NK-92 (cell line): Measurements from ENCODE around the gene STRADB.
"Not testable (repeated sequence)": the region's sequence is repeated elsewhere in the genome, so short reads cannot be mapped to it uniquely, and the experiment has no call there.

Source experiments
- DNase-seq: peaks from one replicate; lab custom pipeline; 2025; ENCODE audit not compliant: unreplicated experiment; lab: John Stamatoyannopoulos, UW

Gene STRADB

GRCh38 chr2:201451292-201452057, at the start of gene STRADB, which contains the start of gene TRAK2:
TSS of gene STRADB (plus strand) at chr2:201451740. CDS start at chr2:201454841, 3,101 bp downstream.
TSS of gene TRAK2 (minus strand) at chr2:201451458. CDS start at chr2:201420507, 30,951 bp downstream.
- peak; percentile 79 for DNase-seq

DNA sequence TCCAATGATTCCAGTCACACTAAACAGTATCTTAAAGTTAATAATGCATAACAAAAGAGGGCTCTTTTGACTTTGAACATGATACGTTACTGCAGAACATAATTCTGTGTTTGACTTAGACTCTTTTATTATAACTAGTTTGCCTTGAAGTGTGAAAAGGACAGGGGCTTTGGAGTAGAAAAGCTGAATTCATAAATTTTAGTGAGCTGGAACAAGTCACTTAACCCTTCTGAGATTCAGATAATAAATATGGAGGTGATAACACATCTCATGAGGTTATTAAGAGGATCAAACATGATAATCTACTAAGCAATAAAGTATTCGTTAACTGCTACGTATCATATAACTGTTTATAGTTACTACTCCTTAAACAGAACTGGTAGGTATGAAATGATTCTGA, 49.7 kb upstream of the STRADB start:
- no peak for DNase-seq

GRCh38 chr2:201402651-201403562, 48.6 kb upstream of the STRADB start:
- no peak for DNase-seq

GRCh38 chr2:201403880-201404279, 47.7 kb upstream of the STRADB start:
- DNase-seq, result no peak

GRCh38 chr2:201404699-201405280, 46.8 kb upstream of the STRADB start:
- no peak for DNase-seq

DNA sequence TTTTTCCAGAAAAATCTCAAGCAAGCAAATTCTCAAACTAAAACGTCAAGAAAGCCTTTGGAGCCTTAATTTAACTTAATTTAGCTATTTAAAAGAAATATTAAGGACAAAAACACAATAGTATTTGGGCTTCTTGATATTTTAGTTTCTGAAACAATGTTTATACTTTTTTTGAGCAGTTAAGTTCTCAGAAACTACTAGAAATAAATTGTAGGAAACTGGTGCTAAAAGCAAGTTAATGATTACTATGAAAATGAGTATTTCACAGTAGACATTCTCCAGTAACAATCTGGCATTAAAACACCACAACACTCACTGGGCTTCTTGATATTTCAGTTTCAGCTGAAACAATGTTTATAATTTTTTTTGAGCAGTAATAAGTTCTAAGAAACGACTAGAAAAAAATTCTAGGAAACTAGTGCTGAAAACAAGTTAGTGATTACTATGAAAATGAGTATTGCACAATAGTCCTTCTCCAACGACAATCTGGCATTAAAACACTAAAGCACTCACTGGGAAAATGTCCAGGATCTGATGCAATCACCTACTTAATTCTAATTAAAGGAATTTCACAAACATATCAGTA, 45.4 kb upstream of the STRADB start:
- DNase-seq, result no peak

- DNase-seq, result no peak
These were observed 44.3 kb upstream of the STRADB start for GRCh38 chr2:201407265-201407664.

DNA sequence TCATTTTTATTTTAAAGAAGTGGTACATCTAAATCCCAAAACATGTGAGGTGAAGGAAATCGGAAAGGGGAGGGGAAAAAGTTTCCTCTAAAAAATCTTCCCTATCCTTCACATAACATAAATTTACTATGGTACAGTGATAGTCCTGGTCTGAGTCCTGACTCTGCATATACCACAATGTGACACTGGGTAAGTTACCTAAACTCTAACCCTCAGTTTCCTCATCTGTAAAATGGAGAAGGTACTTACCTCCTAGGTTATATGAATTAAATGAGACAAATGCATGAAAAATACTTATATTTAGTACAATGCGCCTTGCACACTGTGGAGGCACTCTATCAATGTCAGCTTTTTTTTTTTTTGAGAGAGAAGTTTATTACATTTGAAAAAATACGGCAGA, 42.6 kb upstream of the STRADB start:
- DNase-seq, result no peak

- no peak for DNase-seq
These were observed 40.1 kb upstream of the STRADB start for GRCh38 chr2:201411421-201411820.

DNA sequence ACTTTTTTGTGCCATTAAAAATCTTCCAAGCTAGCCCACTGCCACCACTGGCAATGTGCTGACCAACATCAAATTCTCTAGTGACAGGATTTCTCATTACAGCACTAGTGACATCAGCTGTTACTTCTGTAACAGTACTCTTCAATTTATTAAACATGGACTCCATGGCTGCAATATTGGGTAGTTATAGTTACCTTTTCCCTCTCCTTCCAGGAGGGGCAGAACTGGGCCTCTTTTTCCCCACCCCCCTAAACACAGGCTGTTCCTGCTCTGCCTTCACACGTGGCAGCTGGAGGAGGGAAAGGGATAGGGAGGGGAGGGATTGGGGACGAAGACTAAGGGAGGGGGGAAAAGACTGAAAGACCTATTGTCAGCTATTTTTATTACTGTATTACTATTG, 38.4 kb upstream of the STRADB start:
- no peak for DNase-seq

GRCh38 chr2:201413552-201413951, 38.0 kb upstream of the STRADB start:
- DNase-seq, result no peak

GRCh38 chr2:201414099-201415023, 37.2 kb upstream of the STRADB start:
- DNase-seq, result no peak

DNA sequence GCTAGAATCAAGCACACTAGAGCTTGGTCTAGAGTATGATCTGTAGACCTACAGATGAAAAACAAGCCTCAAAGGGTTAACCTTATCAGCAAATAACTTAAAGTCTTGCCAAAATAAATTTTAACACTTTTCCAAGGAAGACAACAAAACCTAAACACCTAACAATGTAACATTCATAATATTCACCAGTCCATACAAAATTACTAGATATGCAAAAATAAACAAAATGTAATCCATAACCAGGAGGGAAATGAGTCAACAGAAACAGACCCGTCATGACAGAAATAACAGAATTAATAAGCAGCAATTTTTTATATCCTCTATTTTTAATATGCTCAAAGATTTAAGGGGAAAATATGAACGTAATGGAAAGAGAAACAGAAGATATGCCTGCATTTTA, 36.4 kb upstream of the STRADB start:
- no peak for DNase-seq

DNA sequence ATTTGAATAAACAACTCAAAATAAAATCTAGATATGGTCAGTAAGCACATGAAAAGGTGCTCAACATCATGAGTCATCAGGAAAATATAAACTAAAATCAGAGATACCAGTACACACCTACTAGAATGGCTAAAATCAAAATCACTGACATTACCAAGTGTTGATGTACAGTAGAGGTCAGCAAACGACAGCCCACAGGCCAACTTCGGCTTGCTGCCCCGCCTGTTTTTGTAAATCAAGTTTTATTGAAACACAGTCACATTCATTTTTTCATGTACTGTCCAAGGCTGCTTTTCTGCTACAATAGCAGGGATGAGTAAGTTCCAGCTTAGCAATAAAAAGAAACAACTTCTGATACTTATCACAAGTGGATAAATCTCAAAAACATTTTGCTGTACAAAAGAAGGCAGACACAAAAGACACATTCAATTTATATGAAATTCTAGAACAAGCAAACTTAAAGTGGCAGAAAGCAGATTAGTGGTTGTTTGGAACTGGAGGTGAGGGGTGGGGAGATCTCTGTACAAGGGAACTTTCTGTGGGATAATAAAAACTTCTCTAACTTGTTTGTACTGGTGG, 32.4 kb upstream of the STRADB start:
- DNase-seq, result no peak

DNA sequence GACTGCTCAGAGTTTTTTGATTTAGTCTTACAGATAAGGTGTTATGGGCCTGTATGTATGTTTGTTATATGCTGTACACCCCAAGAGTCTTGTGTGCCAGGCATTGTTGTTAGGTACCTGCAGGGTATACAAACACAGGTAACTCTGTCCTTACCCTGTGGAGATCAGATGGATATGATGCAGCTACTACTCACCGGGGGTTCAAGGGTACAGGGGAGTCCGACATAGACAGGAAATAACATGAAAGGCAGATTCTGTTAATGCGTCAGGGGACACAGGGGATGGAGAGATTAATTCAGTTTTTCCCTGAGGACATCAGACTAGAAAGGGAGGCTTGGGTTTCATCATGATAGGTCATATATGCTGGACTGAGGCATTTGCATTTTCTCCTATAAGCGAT, 31.6 kb upstream of the STRADB start:
- no peak for DNase-seq

DNA sequence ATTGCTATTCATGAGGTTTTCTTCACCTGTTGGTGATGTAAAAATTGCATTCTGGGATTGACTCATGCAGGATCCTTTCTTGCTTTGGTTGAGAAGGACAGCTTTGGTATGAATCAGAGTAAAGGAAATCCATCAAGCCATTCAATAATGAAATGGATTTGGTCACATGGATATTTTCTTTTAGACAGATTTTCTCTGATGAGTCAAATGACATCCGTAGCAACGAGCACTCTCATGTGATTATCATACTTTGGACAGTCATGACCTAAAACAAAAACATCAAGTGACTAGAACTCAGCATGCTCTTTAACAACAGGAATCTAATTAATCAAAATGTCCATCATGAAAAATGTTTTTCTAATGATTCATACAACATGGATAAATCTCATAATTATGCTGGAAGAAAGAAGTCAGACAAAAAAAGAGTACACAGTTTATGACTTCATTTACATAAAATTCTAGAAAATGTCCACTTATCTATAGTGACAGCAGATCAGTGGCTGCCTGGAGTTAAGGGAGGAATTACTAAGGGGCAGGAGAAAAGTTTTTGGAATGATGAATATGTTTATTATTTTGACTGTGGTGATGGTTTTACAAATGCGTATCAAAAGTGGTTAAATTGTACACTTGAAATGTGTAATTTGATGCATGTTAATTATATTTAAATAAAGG, 31.0 kb upstream of the STRADB start:
- no peak for DNase-seq

- DNase-seq, result no peak
These were observed 25.6 kb upstream of the STRADB start for GRCh38 chr2:201425952-201426351.

GRCh38 chr2:201428366-201428765, 23.2 kb upstream of the STRADB start:
- DNase-seq, result not testable (repeated sequence)

- not testable (repeated sequence) for DNase-seq
These were observed 21.7 kb upstream of the STRADB start for GRCh38 chr2:201429835-201430234.
